ENCODE measurements around the gene FUT2.
"Not testable (repeated sequence)": the region's sequence is repeated elsewhere in the genome, so short reads cannot be mapped to it uniquely, and the experiment has no call there.

Gene FUT2

GRCh38 chr19:48669903-48670668 lies 25.7 kb upstream of the FUT2 start:
- DNase-seq: no peak
- in situ Hi-C loops (cut with MboI; ENCODE audit: low pct_unique_long_range_greater_than_20kb, low sequenced_read_pairs): no loop called here

GRCh38 chr19:48670699-48671445 lies 24.9 kb upstream of the FUT2 start:
- DNase-seq: no peak
- in situ Hi-C loops (cut with MboI; ENCODE audit: low pct_unique_long_range_greater_than_20kb, low sequenced_read_pairs): no loop called here

- in situ Hi-C loops (cut with MboI; ENCODE audit: low pct_unique_long_range_greater_than_20kb, low sequenced_read_pairs): no loop called here
- DNase-seq: no peak
These were observed 24.2 kb upstream of the FUT2 start for GRCh38 chr19:48671446-48671995.

- in situ Hi-C loops (cut with MboI; ENCODE audit: low pct_unique_long_range_greater_than_20kb, low sequenced_read_pairs): no loop called here
- DNase-seq: no peak
These were observed 22.8 kb upstream of the FUT2 start, which contains the start of gene NTN5 for GRCh38 chr19:48672994-48673393. NTN5 (minus strand) TSS chr19:48673017; CDS start chr19:48670986, 2,031 bp downstream.

- in situ Hi-C loops (cut with MboI; ENCODE audit: low pct_unique_long_range_greater_than_20kb, low sequenced_read_pairs): no loop called here
These were observed 22.2 kb upstream of the FUT2 start for GRCh38 chr19:48673436-48674100.

GRCh38 chr19:48674216-48674809 lies 21.5 kb upstream of the FUT2 start:
- in situ Hi-C loops (cut with MboI; ENCODE audit: low pct_unique_long_range_greater_than_20kb, low sequenced_read_pairs): no loop called here
- DNase-seq: no peak

More at GRCh38 chr19:48673436-48674100, 22.2 kb upstream of the FUT2 start:
- DNase-seq: no peak

- in situ Hi-C loops (cut with MboI; ENCODE audit: low pct_unique_long_range_greater_than_20kb, low sequenced_read_pairs): no loop called here
- peak; percentile 90 for DNase-seq
These were observed 20.6 kb upstream of the FUT2 start for GRCh38 chr19:48674921-48675824.

- in situ Hi-C loops (cut with MboI; ENCODE audit: low pct_unique_long_range_greater_than_20kb, low sequenced_read_pairs): no loop called here
- no peak for DNase-seq
These were observed 19.3 kb upstream of the FUT2 start for GRCh38 chr19:48676487-48676886.

GRCh38 chr19:48676887-48677286 lies 18.9 kb upstream of the FUT2 start:
- DNase-seq: no peak
- in situ Hi-C loops (cut with MboI; ENCODE audit: low pct_unique_long_range_greater_than_20kb, low sequenced_read_pairs): no loop called here

GRCh38 chr19:48678201-48678600 lies 17.6 kb upstream of the FUT2 start:
- no peak for DNase-seq
- in situ Hi-C loops (cut with MboI; ENCODE audit: low pct_unique_long_range_greater_than_20kb, low sequenced_read_pairs): no loop called here

- in situ Hi-C loops (cut with MboI; ENCODE audit: low pct_unique_long_range_greater_than_20kb, low sequenced_read_pairs); DNase-seq: not testable (repeated sequence)
These were observed 15.8 kb upstream of the FUT2 start for GRCh38 chr19:48680006-48680405.

- no peak for DNase-seq
- in situ Hi-C loops (cut with MboI; ENCODE audit: low pct_unique_long_range_greater_than_20kb, low sequenced_read_pairs): no loop called here
These were observed 15.2 kb upstream of the FUT2 start for GRCh38 chr19:48680436-48681126.

- in situ Hi-C loops (cut with MboI; ENCODE audit: low pct_unique_long_range_greater_than_20kb, low sequenced_read_pairs): no loop called here
- peak; percentile 90 for DNase-seq
These were observed 14.7 kb upstream of the FUT2 start for GRCh38 chr19:48681127-48681470.

- in situ Hi-C loops (cut with MboI; ENCODE audit: low pct_unique_long_range_greater_than_20kb, low sequenced_read_pairs): no loop called here
- DNase-seq: no peak
These were observed 12.4 kb upstream of the FUT2 start for GRCh38 chr19:48683349-48683748.

- in situ Hi-C loops (cut with MboI; ENCODE audit: low pct_unique_long_range_greater_than_20kb, low sequenced_read_pairs): no loop called here
- DNase-seq: no peak
These were observed 10.2 kb upstream of the FUT2 start for GRCh38 chr19:48685583-48685982.

GRCh38 chr19:48686088-48686487 lies 9.7 kb upstream of the FUT2 start:
- in situ Hi-C loops (cut with MboI; ENCODE audit: low pct_unique_long_range_greater_than_20kb, low sequenced_read_pairs): no loop called here

GRCh38 chr19:48686637-48687036 lies 9.1 kb upstream of the FUT2 start:
- in situ Hi-C loops (cut with MboI; ENCODE audit: low pct_unique_long_range_greater_than_20kb, low sequenced_read_pairs); DNase-seq: not testable (repeated sequence)

More at GRCh38 chr19:48686088-48686487, 9.7 kb upstream of the FUT2 start:
- no peak for DNase-seq

- no peak for DNase-seq
- in situ Hi-C loops (cut with MboI; ENCODE audit: low pct_unique_long_range_greater_than_20kb, low sequenced_read_pairs): no loop called here
These were observed 8.0 kb upstream of the FUT2 start for GRCh38 chr19:48687776-48688175.
